GM19193 (cell line): ENCODE results near the gene COL5A2.

Experiments used
- POLR2A ChIP-seq: IDR thresholded peaks from 4 replicates; pipeline ENCODE4 v1.6.1; 2011; ENCODE audit not compliant: insufficient read depth, insufficient read length; ENCODE audit errors: extremely low read depth

The COL5A2 gene

DNA sequence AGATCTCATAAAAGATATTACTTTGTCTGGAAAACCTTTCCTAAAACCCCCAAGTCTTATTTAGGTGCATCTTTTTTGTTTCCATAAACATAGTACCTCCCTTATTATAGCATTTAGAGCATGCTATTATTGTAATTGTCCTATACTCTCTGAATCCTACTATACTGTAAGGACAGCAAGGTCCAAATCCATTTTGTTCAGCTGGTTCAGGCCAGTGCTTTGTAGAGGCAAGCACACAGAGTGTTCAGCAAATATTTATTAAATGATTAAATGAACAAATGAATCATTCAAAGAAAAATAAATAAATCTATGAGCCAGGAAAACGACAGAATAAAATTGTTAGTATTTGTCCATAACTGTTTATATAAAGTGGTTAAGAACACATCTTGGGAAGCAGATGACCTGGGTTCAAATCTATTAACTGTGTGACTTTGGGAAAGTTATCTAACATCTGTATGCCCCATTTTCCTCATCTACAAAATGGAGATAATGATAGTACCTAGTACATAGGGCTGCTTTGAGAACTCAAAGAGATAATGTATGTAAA lies 119.4 kb downstream of the COL5A2 start:
- no peak for TF ChIP-seq POLR2A

GRCh38 chr2:189057316-189057715 lies 122.2 kb downstream of the COL5A2 start:
- no peak for TF ChIP-seq POLR2A

DNA sequence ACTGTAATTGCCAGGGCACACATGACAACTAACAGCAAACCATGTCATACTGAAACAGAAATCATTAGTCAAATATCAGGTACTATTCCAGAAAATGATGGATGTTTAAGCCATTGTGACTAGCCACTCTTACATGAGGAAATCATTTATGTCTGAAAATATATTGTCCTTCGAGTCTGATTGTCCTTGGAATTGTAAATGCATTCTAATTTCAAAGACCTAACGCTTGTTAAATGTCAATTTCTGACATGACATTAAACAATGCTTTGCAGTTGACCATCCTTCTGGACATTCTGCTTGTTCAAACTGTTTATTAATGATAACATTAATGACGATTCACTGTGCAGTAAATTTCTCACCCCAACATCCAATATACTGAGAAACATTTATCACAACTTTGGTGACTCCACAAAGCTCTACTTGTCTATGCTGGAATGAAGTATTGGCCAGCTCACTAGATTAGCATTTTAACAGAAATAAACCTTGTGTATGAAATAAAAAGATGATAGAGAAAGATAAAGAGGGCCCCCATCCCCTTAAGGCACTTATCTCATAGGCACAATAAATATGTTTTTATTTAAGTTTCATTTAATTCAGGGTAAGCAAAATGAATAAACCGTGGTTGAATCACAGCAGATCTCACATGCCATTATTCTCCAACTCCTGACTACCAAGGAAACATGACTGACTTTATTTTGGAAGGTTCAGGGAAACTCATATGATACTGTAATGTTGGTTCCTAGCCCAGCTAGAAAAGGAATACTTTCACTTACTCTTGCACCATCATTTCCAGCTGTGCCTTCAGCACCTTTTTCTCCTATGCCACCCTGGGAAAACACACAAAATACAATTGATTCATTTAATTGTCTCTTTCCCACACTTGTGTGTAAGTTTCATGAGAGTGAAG lies 123.1 kb downstream of the COL5A2 start:
- TF ChIP-seq POLR2A = no peak

DNA sequence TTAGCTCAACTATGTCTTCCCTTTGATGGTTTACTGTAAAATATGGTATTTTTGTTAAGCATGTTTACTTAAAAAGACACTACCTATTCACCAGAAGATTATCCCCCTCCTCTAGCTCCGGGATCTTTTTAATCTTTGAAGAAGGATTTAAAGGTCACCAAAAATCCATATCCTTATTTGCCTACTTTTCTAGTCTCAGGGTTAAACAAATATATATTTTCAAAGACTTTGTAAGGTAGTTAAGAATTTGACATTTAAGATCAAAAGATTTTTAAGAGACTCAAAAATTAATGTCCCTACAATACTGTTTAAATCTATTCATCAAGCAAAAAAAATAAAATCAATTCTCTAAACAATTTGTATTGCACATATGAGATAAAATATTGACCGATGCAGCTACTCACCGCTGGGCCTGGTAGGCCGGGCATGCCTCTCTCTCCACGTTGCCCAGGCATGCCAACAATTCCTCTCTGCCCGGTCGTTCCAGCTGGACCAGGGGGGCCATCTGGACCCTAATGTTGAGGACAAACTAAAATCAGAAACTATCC lies 129.3 kb downstream of the COL5A2 start:
- no peak for TF ChIP-seq POLR2A

DNA sequence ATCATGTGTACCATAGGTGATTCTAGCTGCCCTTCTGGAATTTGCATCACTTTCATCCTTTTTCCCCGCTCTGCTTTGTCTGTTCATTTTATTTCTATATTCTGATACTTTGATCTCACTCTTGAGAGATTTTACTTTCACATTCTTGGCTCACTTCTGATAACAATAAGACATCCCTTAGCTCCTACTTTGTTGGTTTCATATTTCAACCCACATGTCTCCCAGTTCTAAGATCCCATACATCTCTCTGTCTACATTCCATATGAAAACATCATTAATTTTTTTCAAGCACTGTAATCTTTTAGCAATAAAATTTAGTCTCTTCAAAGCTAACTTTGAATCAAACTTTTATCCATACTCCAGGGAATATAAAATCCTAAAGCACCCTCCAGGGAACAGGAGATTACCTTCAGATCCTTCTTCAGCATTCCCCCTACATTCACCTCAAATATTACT lies 129.8 kb downstream of the COL5A2 start:
- no peak for TF ChIP-seq POLR2A

GRCh38 chr2:189048189-189048588 lies 131.4 kb downstream of the COL5A2 start:
- TF ChIP-seq POLR2A = no peak

DNA sequence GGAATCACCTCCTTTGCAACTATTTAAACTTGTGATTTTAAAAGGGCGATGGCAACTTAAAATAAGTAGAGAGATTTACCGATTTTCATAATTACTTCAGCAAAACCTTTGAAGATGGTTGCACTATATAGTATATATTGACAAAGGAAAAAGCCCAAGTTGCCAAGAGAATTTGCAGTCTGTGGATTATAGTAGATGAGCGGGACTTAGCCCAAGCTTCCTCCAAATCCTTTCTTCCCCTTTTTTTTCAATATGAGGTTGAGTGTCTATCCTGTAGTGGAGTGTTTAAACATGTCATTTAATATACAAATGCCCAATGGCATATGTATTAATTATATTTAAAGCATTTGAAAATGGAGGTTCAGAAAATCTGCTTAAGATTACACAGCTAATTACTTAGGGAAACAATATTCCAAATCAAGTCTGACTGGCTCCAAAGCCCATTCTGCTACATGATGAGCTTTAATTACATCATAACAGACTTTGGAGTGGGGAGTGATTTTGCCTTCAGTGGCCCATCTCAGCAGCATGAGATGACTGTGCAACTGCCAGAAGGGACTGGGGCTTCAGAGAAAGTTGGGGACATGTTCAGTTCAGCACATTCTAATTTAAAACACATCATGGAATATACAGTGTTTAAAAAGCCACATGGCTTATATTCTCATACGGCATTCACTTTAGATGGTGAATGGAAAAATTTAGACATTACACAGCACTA lies 132.2 kb downstream of the COL5A2 start:
- no peak for TF ChIP-seq POLR2A

GRCh38 chr2:189046320-189046719 lies 133.2 kb downstream of the COL5A2 start:
- TF ChIP-seq POLR2A = no peak

GRCh38 chr2:189045836-189046235 lies 133.7 kb downstream of the COL5A2 start:
- TF ChIP-seq POLR2A = no peak

- no peak for TF ChIP-seq POLR2A
Observed at GRCh38 chr2:189037518-189037917, 142.0 kb downstream of the COL5A2 start.

GRCh38 chr2:189024901-189025618 lies 154.5 kb downstream of the COL5A2 start:
- no peak for TF ChIP-seq POLR2A

DNA sequence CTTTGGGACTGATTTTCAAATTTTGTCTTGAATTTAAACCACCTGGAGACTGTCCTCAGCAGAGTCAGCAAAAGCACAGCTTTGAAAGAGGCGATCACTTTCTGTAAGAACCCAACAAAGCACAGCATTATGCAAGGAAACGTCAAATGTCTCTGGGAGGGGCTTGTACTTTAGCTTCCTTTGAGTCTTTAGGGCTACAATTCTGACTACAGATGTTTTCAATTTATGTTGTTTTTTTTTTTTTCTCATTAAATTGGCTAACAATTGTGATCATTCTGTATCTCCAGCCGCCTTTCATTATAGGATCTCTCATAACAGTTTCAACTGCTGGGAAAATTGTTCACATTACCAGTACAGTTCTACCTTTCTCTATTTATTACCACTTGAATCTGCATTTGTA lies 157.1 kb downstream of the COL5A2 start:
- TF ChIP-seq POLR2A = no peak

GRCh38 chr2:189022053-189022481 lies 157.5 kb downstream of the COL5A2 start:
- no peak for TF ChIP-seq POLR2A

DNA sequence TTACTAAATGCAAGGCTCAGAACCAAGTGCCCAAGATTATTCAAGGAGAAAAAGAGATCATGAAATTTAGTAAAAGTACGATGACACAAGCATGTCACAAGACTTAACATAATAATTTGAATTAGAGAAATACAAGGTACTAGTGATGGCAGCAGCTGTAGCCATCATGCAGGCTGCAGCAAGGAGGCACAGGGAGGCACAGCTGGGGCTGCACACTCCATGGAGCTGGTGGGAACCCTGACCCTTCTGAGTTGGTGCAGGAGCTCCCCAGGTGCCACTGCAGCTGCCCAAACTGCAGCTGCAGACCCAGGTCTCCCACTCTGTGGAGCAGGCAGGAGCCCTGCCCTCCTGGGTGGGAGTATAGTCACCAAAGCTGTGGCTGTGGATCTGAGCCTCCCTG lies 159.4 kb downstream of the COL5A2 start:
- TF ChIP-seq POLR2A = no peak

GRCh38 chr2:189018631-189019030 lies 160.9 kb downstream of the COL5A2 start:
- TF ChIP-seq POLR2A = no peak
